Stomach (tissue), 9 donors: ENCODE data around the gene SFN. TPM values are rescaled to one million over a fixed set of nuclear protein-coding genes. Genes with fewer than 3 reads are reported as not detected.
"Not testable (repeated sequence)": the region's sequence is repeated elsewhere in the genome, so short reads cannot be mapped to it uniquely, and the experiment has no call there.

Experiments used
- DNase-seq, 2 donors: peaks; one replicate each; pipeline versions ENCODE4 v3.0.0 to v3.0.0-alpha.2; 2013 to 2019
- H3K27ac ChIP-seq, 5 donors: fragments of 200-600 bp in 4 of 5; sonication (generic) in 4 of 5; one replicate each; pipeline ENCODE4 v1.5.1; 2013 to 2019; ENCODE audit warnings: mild to moderate bottlenecking in 1 of 5, moderate library complexity in 1 of 5
- H3K27me3 ChIP-seq, 3 donors: fragments of 200-600 bp; sonication (generic); one replicate each; pipeline ENCODE4 v1.5.1; 2017 to 2019; ENCODE audit warnings: mixed run types in 1 of 3
- H3K36me3 ChIP-seq, 4 donors: fragments of 200-600 bp; sonication (generic); 1 replicate in 3 of 4; 2 replicates in 1 of 4; pipeline ENCODE4 v1.5.1; 2016 to 2019
- H3K4me1 ChIP-seq, 4 donors: fragments of 200-600 bp; sonication (generic); one replicate each; pipeline ENCODE4 v1.5.1; 2016 to 2019
- H3K4me3 ChIP-seq, 4 donors: fragments of 200-600 bp; sonication (generic) in 3 of 4; one replicate each; pipeline ENCODE4 v1.5.1; 2016 to 2019; ENCODE audit warnings: mild to moderate bottlenecking in 1 of 4
- H3K9me3 ChIP-seq, 4 donors: fragments of 200-600 bp; sonication (generic); one replicate each; pipeline ENCODE4 v1.5.1; 2016 to 2019
- EP300 ChIP-seq: sonication (generic); formaldehyde crosslinking; IDR thresholded peaks from one replicate; pipeline ENCODE4 v1.6.1; 2017; ENCODE audit warnings: antibody characterized with exemption
- POLR2A ChIP-seq, 4 donors: fragments of 450-650 bp; IDR thresholded peaks; one replicate each; pipeline ENCODE4 v1.6.1; 2016; ENCODE audit warnings: antibody characterized with exemption in 4 of 4, control low read depth in 2 of 4, mild to moderate bottlenecking in 1 of 4, moderate library complexity in 1 of 4
- POLR2AphosphoS5 ChIP-seq, 3 donors: sonication (generic); formaldehyde crosslinking; IDR thresholded peaks; one replicate each; pipeline ENCODE4 v1.6.1; 2016; ENCODE audit warnings: antibody characterized with exemption in 3 of 3
- WGBS, 5 donors: extraction: QIAGEN DNeasy Blood & Tissue Kit in 3 of 5; methylation state at CpG; one replicate each; pipeline versions ENCODE4 v1.1.5 to v1.1.7; 2013 to 2018; 5-methylcytosine and 5-hydroxymethylcytosine counted together
- intact Hi-C: fragments of 100-400 bp; cut with DNase I; formaldehyde crosslinking; loops from one replicate; pipeline ENCODE4 v1.15.1; 2023; ENCODE audit warnings: low total_unique reads
- polyA plus RNA-seq, 3 donors: library from polyadenylated mRNA; stranded (reverse); fragments of 200-250 nt; gene quantifications; one replicate each; pipeline ENCODE4 v1.2.3, GENCODE V29; 2013
- total RNA-seq, 5 donors: library from RNA; depleted of rRNA; stranded (reverse); fragments of >200 nt; gene quantifications; one replicate each; pipeline versions ENCODE4 v1.1.0 to v1.2.3, GENCODE V29; 2014 to 2016
- TF ChIP-seq, protein P1 (sequence below), 7 experiments: fragments of 450-650 bp in 4 of 7; fragments of 200-600 bp in 3 of 7; sonication (generic) in 3 of 7; IDR thresholded peaks; one replicate each; pipeline ENCODE4 v1.5.1; 2016 to 2019; ENCODE audit warnings: antibody characterized with exemption in 7 of 7, control low read depth in 2 of 7, mild to moderate bottlenecking in 1 of 7
- donor health status: healthy with polysubstance abuse.
- donor health status: Bipolar disorder and iron deficiency.
- donor health status: healthy.

SFN gene
- total and polyA plus RNA-seq, 8 donors, result 17.4 to 410 (median 81.2) TPM

- DNase-seq, result no peak
- TF ChIP-seq, protein P1, sequence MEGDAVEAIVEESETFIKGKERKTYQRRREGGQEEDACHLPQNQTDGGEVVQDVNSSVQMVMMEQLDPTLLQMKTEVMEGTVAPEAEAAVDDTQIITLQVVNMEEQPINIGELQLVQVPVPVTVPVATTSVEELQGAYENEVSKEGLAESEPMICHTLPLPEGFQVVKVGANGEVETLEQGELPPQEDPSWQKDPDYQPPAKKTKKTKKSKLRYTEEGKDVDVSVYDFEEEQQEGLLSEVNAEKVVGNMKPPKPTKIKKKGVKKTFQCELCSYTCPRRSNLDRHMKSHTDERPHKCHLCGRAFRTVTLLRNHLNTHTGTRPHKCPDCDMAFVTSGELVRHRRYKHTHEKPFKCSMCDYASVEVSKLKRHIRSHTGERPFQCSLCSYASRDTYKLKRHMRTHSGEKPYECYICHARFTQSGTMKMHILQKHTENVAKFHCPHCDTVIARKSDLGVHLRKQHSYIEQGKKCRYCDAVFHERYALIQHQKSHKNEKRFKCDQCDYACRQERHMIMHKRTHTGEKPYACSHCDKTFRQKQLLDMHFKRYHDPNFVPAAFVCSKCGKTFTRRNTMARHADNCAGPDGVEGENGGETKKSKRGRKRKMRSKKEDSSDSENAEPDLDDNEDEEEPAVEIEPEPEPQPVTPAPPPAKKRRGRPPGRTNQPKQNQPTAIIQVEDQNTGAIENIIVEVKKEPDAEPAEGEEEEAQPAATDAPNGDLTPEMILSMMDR (IDR thresholded peaks at IDR 0.05), result no peak
- no peak for TF ChIP-seq POLR2AphosphoS5 (IDR thresholded peaks at IDR 0.05)
- no peak for TF ChIP-seq EP300
- no peak for TF ChIP-seq POLR2A (IDR thresholded peaks at IDR 0.05)
- peaks cover 27 to 71% (median 59%) of the 10 kb centered on the region in 4 donors for H3K4me1 ChIP-seq
- H3K27me3 ChIP-seq, result no peaks in the 10 kb centered on the region
- WGBS, 5 donors, result 91 to 95% (median 95%) methylated on average over 3 of the region's 3 CpGs
- H3K4me3 ChIP-seq, result no peak overlapping the region
- H3K27ac ChIP-seq, result peak overlapping the region in 2 of 5 donors; percentile 81
- H3K36me3 ChIP-seq, result peaks cover 16 to 53% (median 47%) of the 10 kb centered on the region in 4 donors
- H3K9me3 ChIP-seq, result no peaks in the 10 kb centered on the region
- intact Hi-C loops, result no loop called here
Measured at GRCh38 chr1:26831059-26831458, 31.9 kb upstream of the SFN start.

GRCh38 chr1:26831546-26832248 is 31.3 kb upstream of the SFN start:
- WGBS, 5 donors, result 30 to 53% (median 39%) methylated on average over 3 of the region's 3 CpGs
- no peaks in the 10 kb centered on the region for H3K27me3 ChIP-seq
- no peak for TF ChIP-seq POLR2A (IDR thresholded peaks at IDR 0.05)
- TF ChIP-seq POLR2AphosphoS5 (IDR thresholded peaks at IDR 0.05), result peak in 2 of 3 donors; percentile 5 to 60
- no peak for TF ChIP-seq EP300
- TF ChIP-seq, protein P1 (IDR thresholded peaks at IDR 0.05), result no peak
- H3K4me3 ChIP-seq, result no peak overlapping the region
- peak in 1 of 2 donors; percentile 49 for DNase-seq
- intact Hi-C loops, result no loop called here
- no peaks in the 10 kb centered on the region for H3K9me3 ChIP-seq
- peaks cover 25 to 69% (median 57%) of the 10 kb centered on the region in 4 donors for H3K4me1 ChIP-seq
- peak overlapping the region in 2 of 5 donors; percentile 81 for H3K27ac ChIP-seq
- peaks cover 16 to 59% (median 52%) of the 10 kb centered on the region in 4 donors for H3K36me3 ChIP-seq

DNA sequence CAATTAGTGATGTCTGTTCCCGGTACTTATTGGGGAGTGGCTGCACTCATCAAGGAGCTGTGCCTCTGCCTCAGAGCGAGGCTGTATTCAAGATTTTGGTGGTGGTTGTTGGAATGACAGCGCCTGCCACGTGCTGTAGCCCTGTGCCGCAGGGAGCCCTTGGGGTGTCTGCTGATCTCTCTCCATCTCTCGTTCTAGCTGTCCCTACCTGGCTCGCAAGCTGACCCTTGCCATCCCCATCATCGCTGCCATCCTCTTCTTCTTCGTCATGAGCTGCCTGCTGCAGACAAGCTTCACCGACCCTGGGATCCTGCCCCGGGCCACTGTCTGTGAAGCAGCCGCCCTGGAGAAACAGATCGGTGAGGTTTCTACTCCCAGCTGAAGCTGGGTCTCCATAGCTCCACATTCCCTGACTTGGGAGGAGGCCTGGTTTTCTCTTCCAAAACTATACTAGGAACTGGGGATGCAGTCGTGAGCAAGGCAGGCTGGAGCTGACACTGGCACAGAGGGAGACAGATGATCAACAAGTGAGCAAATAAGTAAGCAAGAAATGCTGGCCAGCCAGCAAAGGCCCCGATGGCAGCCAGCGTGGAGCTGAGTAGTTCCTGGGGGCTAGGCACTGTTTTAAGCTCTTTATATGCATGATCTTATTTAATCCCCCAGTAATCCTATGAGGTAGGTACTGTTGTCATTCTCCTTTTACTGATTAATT is 30.5 kb upstream of the SFN start:
- no peaks in the 10 kb centered on the region for H3K9me3 ChIP-seq
- no peak for DNase-seq
- 84 to 88% (median 87%) methylated on average over 12 to 16 of the region's 16 CpGs for WGBS, 5 donors
- peak overlapping the region in 2 of 5 donors; percentile 81 for H3K27ac ChIP-seq
- intact Hi-C loops, result no loop called here
- peaks cover 22 to 65% (median 53%) of the 10 kb centered on the region in 4 donors for H3K4me1 ChIP-seq
- no peaks in the 10 kb centered on the region for H3K27me3 ChIP-seq
- TF ChIP-seq, protein P1 (IDR thresholded peaks at IDR 0.05), result no peak
- no peak for TF ChIP-seq EP300
- TF ChIP-seq POLR2A (IDR thresholded peaks at IDR 0.05), result no peak
- no peak for TF ChIP-seq POLR2AphosphoS5 (IDR thresholded peaks at IDR 0.05)
- no peak overlapping the region for H3K4me3 ChIP-seq
- peaks cover 16 to 65% (median 56%) of the 10 kb centered on the region in 4 donors for H3K36me3 ChIP-seq

GRCh38 chr1:26833432-26834405 is 29.2 kb upstream of the SFN start:
- peak; percentile 64 to 77 for DNase-seq
- intact Hi-C loops, result no loop called here
- TF ChIP-seq POLR2AphosphoS5 (IDR thresholded peaks at IDR 0.05) (peak in 2 of 3 donors; percentile 3 to 7), POLR2A (IDR thresholded peaks at IDR 0.05) (no peak), EP300 (no peak)
- TF ChIP-seq, protein P1 (IDR thresholded peaks at IDR 0.05), result no peak
- Histone ChIP-seq H3K27ac (peak overlapping the region; percentile 13 to 81 (median 59)), H3K4me1 (peaks cover 9 to 59% (median 39%) of the 10 kb centered on the region in 4 donors), H3K4me3 (no peak overlapping the region), H3K27me3 (no peaks in the 10 kb centered on the region), H3K9me3 (no peaks in the 10 kb centered on the region), H3K36me3 (peaks cover 17 to 78% (median 69%) of the 10 kb centered on the region in 4 donors)
- WGBS, 5 donors, result 64 to 85% (median 79%) methylated on average over 21 to 23 of the region's 23 CpGs

DNA sequence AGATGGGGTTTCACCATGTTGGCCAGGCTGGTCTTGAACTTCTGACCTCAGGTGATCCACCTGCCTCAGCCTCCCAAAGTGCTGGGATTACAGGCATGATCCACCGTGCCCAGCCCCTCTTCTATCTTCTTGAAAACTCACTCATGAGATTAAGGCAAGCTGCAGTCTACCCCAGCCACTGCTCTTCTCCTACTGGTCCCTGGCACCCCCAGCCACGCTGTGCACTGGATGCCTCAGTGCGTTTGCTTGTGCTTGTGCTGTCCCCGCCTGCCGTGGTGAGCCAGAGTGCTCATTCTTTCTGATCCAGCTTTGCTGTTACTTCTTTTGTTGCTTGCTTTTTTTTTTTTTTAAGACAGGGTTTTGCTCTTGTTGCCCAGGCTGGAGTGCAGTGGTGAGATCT is 25.3 kb upstream of the SFN start:
- WGBS, 5 donors, result 89 to 93% (median 90%) methylated on average over 5 of the region's 5 CpGs
- DNase-seq, intact Hi-C loops, H3K27me3 ChIP-seq, H3K4me3 ChIP-seq, H3K27ac ChIP-seq, H3K9me3 ChIP-seq: not testable (repeated sequence)
- Histone ChIP-seq H3K36me3 (peaks cover 46 to 99% (median 95%) of the 10 kb centered on the region in 4 donors), H3K4me1 (peaks cover 0 to 31% (median 11%) of the 10 kb centered on the region in 4 donors)
